Caki2 (cell line): Measurements from ENCODE around the gene MYO3B. TPM values are rescaled to one million over a fixed set of nuclear protein-coding genes. Genes with fewer than 3 reads are reported as not detected.
"Not testable (repeated sequence)": the region's sequence is repeated elsewhere in the genome, so short reads cannot be mapped to it uniquely, and the experiment has no call there.

Source experiments
- DNase-seq: peaks from one replicate; pipeline ENCODE4 v3.0.0-alpha.2; 2015; ENCODE audit warnings: low read depth
- in situ Hi-C: cut with HindIII; loops from 2 replicates; pipeline ENCODE4 v1.10.0; 2016; ENCODE audit warnings: low sequenced_read_pairs, low pct_unique_long_range_greater_than_20kb, mixed read lengths
- total RNA-seq: library from RNA; depleted of rRNA; stranded (reverse); fragments of >200 nt; shearing (Covaris generic); gene quantifications from 2 replicates; pipeline ENCODE4 v1.2.3, GENCODE V29; 2014; ENCODE audit warnings: low replicate concordance

The MYO3B gene
- total RNA-seq, 1 experiment from 2014 or later, result 0.07 TPM

DNA sequence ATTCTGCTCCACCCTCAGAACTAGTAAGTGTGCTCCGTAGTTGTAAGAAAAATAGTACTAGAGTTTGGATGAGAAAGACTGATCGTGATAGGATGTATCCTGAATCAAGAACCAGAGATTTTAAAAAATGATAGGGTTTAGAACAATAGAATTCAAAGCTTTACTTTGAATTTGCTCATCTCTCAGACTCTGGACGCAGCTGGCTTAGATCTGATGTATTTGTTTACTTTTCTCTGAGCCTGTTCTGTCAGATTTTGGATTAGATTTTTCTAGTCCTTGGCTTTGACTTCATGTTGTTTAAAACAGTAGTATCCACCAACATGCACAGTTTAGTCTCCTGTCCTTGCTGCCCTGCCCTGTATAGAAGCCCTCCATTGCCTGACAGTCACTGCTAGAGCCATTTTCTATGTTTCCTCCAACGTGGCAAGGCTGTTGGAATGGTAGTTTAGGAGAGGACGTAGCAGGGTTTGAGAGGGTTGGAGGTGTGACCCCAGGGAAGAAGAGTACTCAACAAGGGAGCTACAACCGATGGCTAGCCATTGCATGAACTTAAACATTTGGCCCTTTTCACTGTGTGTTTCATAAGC is 92.4 kb downstream of the MYO3B start:
- no peak for DNase-seq
- in situ Hi-C loops, result no loop called here

GRCh38 chr2:170271340-170271739 is 93.4 kb downstream of the MYO3B start:
- in situ Hi-C loops, result no loop called here
- no peak for DNase-seq

GRCh38 chr2:170276056-170276455 is 98.1 kb downstream of the MYO3B start:
- no peak for DNase-seq
- in situ Hi-C loops, result no loop called here

DNA sequence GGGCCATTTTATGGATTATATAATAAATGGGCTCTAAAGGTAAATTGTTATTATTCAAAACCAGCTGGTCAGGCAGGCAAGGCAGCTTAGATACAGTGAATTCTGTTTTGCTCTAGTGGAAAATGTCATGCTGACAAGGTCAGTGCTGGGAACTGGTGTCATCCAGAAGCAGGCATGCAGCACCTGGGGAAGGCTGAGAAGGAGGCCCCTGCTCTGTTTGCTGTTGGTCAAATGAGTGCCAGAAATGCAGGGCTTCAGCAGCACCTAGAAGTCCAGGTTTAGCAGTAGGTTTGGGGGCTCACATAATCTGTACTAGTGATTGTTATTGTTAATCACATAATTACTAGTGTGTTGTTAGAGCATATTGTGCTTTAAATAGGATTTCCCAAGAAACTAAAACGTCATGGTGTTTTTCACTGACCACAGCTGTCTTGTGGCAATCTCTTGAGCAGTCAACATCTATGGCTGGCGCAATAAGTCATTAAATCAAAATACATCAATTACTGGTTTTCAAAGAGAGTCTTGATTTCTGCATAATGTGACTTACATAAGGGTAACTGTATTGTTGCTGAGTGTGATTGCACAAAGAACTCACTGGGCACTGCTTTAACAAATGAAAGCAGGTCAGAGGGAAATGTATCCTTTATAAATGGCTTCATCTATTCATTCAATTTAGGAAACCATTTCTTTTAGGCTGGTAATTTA is 99.1 kb downstream of the MYO3B start:
- DNase-seq, result no peak

GRCh38 chr2:170277951-170278350 is 100.0 kb downstream of the MYO3B start:
- no peak for DNase-seq
- in situ Hi-C loops, result no loop called here

More for the DNA sequence above, 99.1 kb downstream of the MYO3B start:
- in situ Hi-C loops, result no loop called here

GRCh38 chr2:170279615-170280014 is 101.7 kb downstream of the MYO3B start:
- DNase-seq, in situ Hi-C loops: not testable (repeated sequence)

DNA sequence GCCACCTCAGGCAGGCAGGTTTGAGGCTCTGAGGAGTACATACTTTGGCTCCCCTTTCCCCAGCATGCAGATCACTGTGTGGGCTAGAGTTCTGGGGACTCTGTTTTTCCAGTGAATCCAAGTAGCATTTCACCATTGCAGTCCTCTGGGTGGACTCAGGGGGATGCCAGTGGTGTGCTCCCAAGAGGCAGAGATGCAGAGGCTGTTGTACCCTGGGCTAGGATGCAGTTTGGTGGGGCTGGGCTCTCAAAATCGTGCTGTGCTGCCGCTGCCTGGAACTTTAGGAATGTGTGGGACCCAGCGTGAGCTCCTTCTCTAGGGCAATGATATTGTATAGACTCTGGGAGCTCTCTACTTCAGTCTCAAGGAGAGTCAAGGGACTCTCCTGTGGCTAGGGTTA is 104.9 kb downstream of the MYO3B start:
- in situ Hi-C loops, result no loop called here
- no peak for DNase-seq

- DNase-seq, result no peak
Observed at GRCh38 chr2:170284205-170284604, 106.3 kb downstream of the MYO3B start.

DNA sequence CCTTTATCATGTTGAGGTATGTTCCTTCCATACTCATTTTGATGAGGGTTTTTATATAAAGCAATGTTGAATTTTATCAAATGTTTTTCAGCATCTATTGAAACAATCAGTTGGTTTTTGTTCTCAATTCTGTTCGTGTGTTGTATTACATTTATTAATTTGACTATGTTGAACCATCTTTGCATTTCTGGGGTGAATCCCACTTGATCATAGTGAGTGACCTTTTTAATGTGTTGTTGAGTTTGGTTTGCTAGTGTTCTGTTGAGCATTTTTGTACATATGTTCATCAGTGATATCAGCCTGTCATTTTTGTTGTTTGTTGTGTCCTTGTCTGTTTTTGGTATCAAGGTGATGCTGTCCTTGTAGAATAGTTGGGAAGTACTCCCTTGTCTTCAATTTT is 110.9 kb downstream of the MYO3B start:
- no peak for DNase-seq
- in situ Hi-C loops, result no loop called here

More at GRCh38 chr2:170284205-170284604, 106.3 kb downstream of the MYO3B start:
- in situ Hi-C loops, result no loop called here

GRCh38 chr2:170291474-170291873 is 113.5 kb downstream of the MYO3B start:
- DNase-seq, result no peak
- in situ Hi-C loops, result no loop called here

DNA sequence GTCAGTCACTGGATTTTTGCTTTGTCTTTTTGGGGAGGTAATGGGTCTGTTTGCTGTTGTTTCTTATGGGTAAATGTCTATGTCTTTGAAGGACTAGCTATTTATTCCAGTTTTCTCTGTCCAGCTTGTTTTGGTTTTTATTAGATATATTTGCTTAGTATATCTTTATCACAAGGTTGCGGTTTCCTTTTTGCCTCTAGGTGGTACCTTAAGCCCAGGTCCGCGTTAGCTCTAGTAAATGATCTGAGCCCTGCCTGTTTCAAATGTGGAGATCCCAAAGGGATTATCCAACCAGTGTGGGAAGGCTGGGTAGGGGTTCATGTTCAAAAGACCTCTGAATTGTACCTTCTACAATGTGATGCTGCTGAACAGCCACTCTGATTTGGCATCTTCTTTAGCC is 114.5 kb downstream of the MYO3B start:
- in situ Hi-C loops, result no loop called here
- no peak for DNase-seq

DNA sequence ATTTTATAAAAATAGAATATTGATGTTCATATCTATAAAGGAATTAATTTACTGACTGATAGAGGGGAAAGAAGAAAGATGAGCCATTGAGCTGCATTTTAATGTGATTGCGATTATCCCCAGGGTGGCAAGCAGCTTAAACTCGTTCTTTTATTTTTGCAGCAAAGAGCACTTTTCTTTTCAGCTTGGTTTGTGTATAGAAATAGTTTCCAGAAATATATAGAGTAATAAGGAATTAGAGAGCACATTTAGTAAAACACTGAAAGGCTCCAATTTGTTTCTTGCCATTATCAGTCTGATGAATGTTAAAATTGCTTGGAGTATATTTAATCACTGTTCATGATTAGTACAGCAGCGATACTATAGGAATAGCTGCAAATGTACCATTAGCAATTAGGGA is 119.5 kb downstream of the MYO3B start:
- DNase-seq, result no peak
- in situ Hi-C loops, result no loop called here

DNA sequence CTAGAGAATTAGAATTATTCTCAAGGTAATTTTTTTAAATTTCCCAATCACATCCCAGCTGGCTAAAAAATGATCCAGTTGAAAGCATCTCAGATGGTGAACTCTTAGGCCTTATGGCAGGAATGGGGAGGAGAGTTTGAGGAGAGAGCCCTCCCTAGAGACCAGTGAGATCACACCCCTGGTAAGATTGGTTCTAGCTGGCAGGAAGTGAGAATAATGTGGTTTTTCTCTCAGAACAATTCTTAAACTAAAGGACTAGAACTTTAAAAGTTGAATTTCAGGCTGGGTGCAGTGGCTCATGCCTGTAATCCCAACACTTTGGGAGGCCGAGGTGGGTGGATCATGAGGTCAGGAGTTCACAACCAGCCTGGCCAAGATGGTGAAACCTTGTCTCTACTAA is 120.2 kb downstream of the MYO3B start:
- in situ Hi-C loops, result no loop called here
- DNase-seq, result no peak

GRCh38 chr2:170298861-170299429 is 121.0 kb downstream of the MYO3B start:
- in situ Hi-C loops, result no loop called here
- DNase-seq, result no peak

DNA sequence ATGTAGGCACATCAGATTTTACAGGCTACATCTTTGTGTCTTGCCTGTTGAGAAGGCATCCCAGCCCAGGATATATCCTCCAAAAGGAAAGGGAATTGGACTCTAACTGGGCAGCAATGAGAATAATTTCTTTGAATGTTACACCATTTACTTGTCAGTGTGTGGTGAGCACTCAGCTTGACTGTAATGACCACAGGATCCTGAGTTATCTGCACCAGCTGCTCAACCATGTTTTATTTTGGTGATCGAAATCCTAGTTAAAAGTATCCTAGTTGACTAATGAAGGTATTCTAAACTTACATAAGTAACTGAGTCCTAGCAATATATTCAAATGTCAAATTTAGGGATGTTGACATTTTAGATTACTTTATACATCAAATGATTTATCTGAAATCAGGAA is 123.0 kb downstream of the MYO3B start:
- no peak for DNase-seq
- in situ Hi-C loops, result no loop called here

DNA sequence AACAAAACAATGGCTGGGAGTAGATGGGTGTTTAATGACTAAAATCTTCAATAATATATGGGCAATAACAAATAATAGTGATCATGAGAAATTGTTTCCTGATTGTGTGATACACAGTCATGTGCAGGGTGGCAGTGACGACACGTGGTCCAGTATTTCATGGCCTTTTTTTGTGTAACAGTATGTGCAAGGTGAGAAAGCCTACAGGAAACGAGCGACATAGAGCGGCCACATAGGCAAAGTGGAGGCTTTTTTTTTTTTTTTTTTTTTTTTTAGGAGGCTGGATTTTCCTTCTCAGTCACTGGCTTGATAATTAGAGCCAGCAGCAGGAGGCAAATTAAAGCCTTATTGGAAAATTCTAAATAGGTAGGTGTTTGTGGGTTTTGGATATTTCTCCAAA is 123.7 kb downstream of the MYO3B start:
- in situ Hi-C loops, result no loop called here
- DNase-seq, result no peak

- DNase-seq, result no peak
- in situ Hi-C loops, result no loop called here
Observed at GRCh38 chr2:170305711-170306110, 127.8 kb downstream of the MYO3B start.

DNA sequence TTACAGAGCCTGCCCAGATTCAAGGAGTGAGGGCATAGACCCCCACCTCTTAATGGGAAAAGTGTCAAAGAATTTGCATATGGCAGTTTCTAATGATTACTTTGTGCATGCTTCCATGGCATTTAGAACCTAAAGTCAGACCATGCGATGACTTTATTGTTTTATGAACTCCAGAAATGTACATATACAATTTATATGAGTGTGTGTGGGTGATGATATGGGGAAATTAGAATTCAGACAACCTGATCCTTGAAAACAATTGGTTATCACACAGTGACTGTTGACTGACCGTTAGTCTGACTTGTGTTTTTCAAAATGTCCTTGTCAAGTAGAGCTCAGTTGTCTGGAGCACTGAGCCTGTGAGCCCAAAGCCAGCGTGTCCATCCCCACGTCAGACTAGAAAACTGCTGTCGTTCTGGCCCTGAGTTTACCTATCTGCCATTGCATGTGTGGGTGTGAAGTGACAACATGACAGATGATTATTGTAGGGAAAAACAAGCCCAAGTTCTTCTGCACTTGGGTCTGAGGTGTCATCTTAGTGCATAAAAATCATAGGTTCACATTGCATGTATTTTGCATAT is 128.4 kb downstream of the MYO3B start:
- in situ Hi-C loops, result no loop called here
- no peak for DNase-seq

DNA sequence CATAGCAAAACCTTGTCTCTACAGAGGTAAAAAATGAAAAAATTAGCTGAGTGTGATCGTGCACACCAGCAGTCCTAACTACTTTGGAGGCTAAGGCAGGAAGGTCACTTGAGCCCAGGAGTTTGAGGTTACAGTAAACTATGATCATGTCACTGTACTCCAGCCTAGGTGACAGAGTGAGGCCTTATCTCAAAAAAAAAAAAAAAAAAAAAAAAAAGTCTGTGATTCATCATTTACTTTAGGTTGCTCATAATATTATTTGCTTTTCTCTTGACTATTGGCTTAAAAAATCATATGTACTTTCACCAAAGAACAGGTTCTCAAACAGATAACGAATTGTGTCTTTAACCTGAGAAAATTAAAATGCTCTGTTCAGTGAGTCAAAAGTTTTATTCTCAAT is 129.1 kb downstream of the MYO3B start:
- in situ Hi-C loops, result no loop called here
- DNase-seq, result no peak
